ENCODE results near the gene PERP.

PERP gene

GRCh38 chr6:138113588-138114210 lies 6.5 kb upstream of the PERP start:
- no peak for DNase-seq (ENCODE audit: low read depth)
- no peak for TF ChIP-seq CTCF (IDR thresholded peaks at IDR 0.05; ENCODE audit: control insufficient read depth, extremely low read depth, insufficient read depth)
- H3K4me3 ChIP-seq (ENCODE audit: low read depth, low read length) = no peak overlapping the region

- no peak for TF ChIP-seq CTCF (IDR thresholded peaks at IDR 0.05; ENCODE audit: control insufficient read depth, extremely low read depth, insufficient read depth)
- H3K4me3 ChIP-seq (ENCODE audit: low read depth, low read length) = no peak overlapping the region
- DNase-seq (ENCODE audit: low read depth) = no peak
These were observed 3.0 kb upstream of the PERP start for GRCh38 chr6:138110229-138110628.

GRCh38 chr6:138109042-138109997 lies 2.1 kb upstream of the PERP start:
- TF ChIP-seq CTCF (IDR thresholded peaks at IDR 0.05; ENCODE audit: control insufficient read depth, extremely low read depth, insufficient read depth) = peak; percentile 85
- DNase-seq (ENCODE audit: low read depth) = no peak
- H3K4me3 ChIP-seq (ENCODE audit: low read depth, low read length) = no peak overlapping the region

- H3K4me3 ChIP-seq (ENCODE audit: low read depth, low read length) = peak overlapping the region; percentile 76
These were observed 753 bp upstream of the PERP start for GRCh38 chr6:138107752-138108592.

DNA sequence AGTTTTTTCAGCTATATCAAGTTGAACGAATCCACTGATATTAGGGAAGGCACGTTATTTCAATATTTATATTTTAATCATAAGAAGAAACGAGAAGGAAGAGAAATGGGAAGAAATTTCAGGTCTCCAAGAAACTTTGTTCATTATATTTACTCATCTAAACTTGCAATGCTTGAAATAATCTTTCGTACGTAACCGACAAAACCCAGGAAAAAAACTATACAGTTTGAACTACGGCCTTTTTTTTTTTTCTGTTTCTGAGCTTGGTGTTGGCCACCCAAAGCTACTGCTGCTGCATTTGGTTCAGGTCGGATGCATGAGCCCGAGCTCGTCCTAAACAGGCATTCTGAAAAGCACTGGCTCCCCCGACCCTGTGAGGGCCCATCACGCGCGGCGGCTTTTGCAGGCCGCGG lies 548 bp downstream of the PERP start:
- no peak for TF ChIP-seq CTCF (IDR thresholded peaks at IDR 0.05; ENCODE audit: control insufficient read depth, extremely low read depth, insufficient read depth)
- peak overlapping the region; percentile 76 for H3K4me3 ChIP-seq (ENCODE audit: low read depth, low read length)
- no peak for DNase-seq (ENCODE audit: low read depth)

More at GRCh38 chr6:138107752-138108592, 753 bp upstream of the PERP start:
- TF ChIP-seq CTCF (IDR thresholded peaks at IDR 0.05; ENCODE audit: control insufficient read depth, extremely low read depth, insufficient read depth) = no peak
- no peak for DNase-seq (ENCODE audit: low read depth)

GRCh38 chr6:138105880-138106664 lies 1.1 kb downstream of the PERP start:
- peak overlapping the region; percentile 76 for H3K4me3 ChIP-seq (ENCODE audit: low read depth, low read length)
- no peak for DNase-seq (ENCODE audit: low read depth)
- no peak for TF ChIP-seq CTCF (IDR thresholded peaks at IDR 0.05; ENCODE audit: control insufficient read depth, extremely low read depth, insufficient read depth)

Data from LNCaP clone FGC (cell line).